Measurements from ENCODE around the gene PLXNA4.

- TF ChIP-seq CTCF (optimal IDR thresholded peaks at IDR 0.05 in 1 of 3, IDR thresholded peaks at IDR 0.05 in 1 of 3, conservative IDR thresholded peaks at IDR 0.05 in 1 of 3; ENCODE audit: extremely low read depth in 1 of 3, insufficient read depth in 2 of 3, low read length in 3 of 3): no peak
- no peak for TF ChIP-seq EZH2 (IDR thresholded peaks at IDR 0.05; ENCODE audit: low read length)
Observed at GRCh38 chr7:132228240-132228639, 348.0 kb downstream of the PLXNA4 start.

Data from keratinocyte (primary cell).